ENCODE measurements around the gene PDCD11.
"Not testable (repeated sequence)": the region's sequence is repeated elsewhere in the genome, so short reads cannot be mapped to it uniquely, and the experiment has no call there.

The PDCD11 gene

DNA sequence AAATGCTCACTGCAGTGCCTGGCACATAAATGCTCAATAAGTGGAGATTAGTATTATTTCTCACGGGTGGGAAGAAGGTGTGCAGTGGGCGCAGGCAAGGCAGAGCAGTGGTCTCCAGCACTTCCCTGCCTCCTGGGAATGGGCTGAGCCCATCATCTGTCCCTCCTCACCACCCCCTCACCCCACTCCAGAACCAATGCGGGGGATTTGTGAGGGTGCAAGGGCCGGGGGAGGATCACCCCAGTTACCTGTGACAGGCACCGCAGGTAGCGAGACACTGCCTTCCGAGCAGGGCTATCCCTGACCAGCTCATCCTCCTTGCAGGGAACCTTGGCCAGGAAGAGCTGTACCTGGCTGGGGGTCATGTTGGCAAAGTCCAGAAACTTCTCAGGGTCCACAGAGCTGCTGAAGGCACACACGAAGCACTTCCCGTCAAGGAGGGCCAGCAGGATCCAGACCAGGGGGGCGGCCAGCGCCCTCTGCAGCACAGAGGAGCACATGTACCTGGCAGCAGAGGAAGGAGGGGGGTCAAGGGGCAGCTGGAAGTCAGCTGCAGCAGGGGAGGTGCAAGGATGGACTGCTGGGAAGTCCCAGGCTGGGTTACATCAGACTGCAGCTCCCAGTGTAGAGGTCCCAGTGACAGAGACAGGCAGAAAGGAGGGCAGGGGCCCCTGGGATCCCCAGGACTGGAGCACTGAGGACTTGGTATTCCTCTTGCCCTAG is 79.8 kb downstream of the PDCD11 start:
- Histone ChIP-seq H3K9me3 (ENCODE audit: severe bottlenecking) (no peaks in the 10 kb centered on the region), H3K36me3 (no peaks in the 10 kb centered on the region), H3K27me3 (ENCODE audit: insufficient read depth, low read depth, severe bottlenecking) (no peaks in the 10 kb centered on the region), H3K27ac (no peak overlapping the region), H3K4me3 (ENCODE audit: low read depth, low read length) (no peak overlapping the region)
- TF ChIP-seq, protein P1, sequence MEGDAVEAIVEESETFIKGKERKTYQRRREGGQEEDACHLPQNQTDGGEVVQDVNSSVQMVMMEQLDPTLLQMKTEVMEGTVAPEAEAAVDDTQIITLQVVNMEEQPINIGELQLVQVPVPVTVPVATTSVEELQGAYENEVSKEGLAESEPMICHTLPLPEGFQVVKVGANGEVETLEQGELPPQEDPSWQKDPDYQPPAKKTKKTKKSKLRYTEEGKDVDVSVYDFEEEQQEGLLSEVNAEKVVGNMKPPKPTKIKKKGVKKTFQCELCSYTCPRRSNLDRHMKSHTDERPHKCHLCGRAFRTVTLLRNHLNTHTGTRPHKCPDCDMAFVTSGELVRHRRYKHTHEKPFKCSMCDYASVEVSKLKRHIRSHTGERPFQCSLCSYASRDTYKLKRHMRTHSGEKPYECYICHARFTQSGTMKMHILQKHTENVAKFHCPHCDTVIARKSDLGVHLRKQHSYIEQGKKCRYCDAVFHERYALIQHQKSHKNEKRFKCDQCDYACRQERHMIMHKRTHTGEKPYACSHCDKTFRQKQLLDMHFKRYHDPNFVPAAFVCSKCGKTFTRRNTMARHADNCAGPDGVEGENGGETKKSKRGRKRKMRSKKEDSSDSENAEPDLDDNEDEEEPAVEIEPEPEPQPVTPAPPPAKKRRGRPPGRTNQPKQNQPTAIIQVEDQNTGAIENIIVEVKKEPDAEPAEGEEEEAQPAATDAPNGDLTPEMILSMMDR (IDR thresholded peaks at IDR 0.05; ENCODE audit: low read depth, low read length) = peak; percentile 91
- peak; percentile 81 for DNase-seq

DNA sequence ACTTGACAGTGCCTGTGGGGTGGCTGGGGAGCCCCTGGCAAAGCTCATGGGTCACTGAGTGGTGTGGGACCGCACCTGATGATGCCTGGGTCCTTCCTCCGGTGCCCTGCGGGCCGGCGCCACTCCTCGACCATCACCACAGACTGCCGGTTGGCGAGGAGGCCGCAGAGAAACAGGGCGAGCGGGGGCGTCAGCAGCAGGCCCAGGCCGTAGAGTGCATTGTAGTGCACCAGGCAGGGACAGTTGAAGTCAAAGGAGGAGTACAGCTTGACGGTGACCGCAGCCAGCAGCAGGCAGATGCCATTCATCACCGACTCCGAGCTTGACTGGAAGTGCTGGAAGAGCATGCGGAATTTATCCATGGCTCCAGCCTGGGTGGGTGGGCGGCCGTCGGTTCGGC is 82.2 kb downstream of the PDCD11 start:
- no peak for DNase-seq
- no peaks in the 10 kb centered on the region for H3K9me3 ChIP-seq (ENCODE audit: severe bottlenecking)
- H3K36me3 ChIP-seq = no peaks in the 10 kb centered on the region
- TF ChIP-seq, protein P1 (IDR thresholded peaks at IDR 0.05; ENCODE audit: low read depth, low read length) = no peak
- H3K4me3 ChIP-seq (ENCODE audit: low read depth, low read length) = no peak overlapping the region
- no peaks in the 10 kb centered on the region for H3K27me3 ChIP-seq (ENCODE audit: insufficient read depth, low read depth, severe bottlenecking)
- H3K27ac ChIP-seq = no peak overlapping the region

DNA sequence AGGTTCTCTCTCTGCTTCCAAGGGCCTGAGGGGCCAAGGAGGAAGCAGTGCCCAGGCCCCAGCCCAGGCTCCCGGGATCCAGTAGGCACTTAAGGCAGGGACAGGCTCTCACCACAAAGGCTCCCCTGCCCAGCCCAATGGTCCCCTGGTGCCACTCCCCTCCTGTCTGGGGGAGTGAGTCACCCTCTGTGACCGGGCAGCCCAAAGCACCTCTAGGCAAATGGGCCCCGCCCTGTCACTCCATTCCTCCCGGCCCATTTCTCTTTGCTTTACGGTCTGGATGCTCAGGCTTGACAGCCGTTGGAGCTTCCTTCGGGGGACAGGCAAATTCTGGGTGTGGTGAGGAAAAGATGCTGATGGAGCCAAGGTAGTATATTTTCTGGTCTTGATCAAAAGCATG is 82.7 kb downstream of the PDCD11 start, which contains the start of gene CALHM3:
Gene CALHM3, minus strand, starts transcription at position 106 of the 400 bp plus-strand sequence. CDS start 208 bp downstream, outside the sequence.
- no peak for DNase-seq
- TF ChIP-seq, protein P1 (IDR thresholded peaks at IDR 0.05; ENCODE audit: low read depth, low read length) = no peak
- Histone ChIP-seq H3K27ac (no peak within 1 kb of the TSS), H3K9me3 (ENCODE audit: severe bottlenecking) (no peaks in the 10 kb centered on the region), H3K36me3 (no peaks in the 10 kb centered on the region), H3K4me3 (ENCODE audit: low read depth, low read length) (no peak within 1 kb of the TSS), H3K27me3 (ENCODE audit: insufficient read depth, low read depth, severe bottlenecking) (no peaks in the 10 kb centered on the region)

DNA sequence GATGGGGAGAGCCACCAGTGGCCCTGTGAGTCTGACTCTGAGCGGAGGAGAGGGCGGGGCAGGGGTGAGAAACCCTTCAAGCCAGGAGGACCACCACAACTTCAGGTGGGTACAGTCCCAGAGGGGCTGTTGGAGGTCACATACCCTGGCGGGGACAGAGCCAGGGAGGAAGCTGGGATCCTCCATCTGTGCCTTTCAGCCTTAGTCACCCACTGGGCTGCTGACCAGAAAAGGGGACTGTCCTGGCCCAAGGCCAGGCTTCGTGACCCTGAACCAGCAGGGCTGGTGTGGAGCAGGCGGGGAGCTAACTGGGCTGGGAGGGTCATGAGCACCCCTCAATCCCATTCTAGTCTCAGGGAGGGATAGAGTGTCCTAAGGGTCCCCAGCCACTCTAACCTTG is 84.1 kb downstream of the PDCD11 start:
- TF ChIP-seq, protein P1 (IDR thresholded peaks at IDR 0.05; ENCODE audit: low read depth, low read length) = no peak
- no peaks in the 10 kb centered on the region for H3K27me3 ChIP-seq (ENCODE audit: insufficient read depth, low read depth, severe bottlenecking)
- DNase-seq = no peak
- no peaks in the 10 kb centered on the region for H3K9me3 ChIP-seq (ENCODE audit: severe bottlenecking)
- no peak overlapping the region for H3K27ac ChIP-seq
- no peak overlapping the region for H3K4me3 ChIP-seq (ENCODE audit: low read depth, low read length)
- no peaks in the 10 kb centered on the region for H3K36me3 ChIP-seq

DNA sequence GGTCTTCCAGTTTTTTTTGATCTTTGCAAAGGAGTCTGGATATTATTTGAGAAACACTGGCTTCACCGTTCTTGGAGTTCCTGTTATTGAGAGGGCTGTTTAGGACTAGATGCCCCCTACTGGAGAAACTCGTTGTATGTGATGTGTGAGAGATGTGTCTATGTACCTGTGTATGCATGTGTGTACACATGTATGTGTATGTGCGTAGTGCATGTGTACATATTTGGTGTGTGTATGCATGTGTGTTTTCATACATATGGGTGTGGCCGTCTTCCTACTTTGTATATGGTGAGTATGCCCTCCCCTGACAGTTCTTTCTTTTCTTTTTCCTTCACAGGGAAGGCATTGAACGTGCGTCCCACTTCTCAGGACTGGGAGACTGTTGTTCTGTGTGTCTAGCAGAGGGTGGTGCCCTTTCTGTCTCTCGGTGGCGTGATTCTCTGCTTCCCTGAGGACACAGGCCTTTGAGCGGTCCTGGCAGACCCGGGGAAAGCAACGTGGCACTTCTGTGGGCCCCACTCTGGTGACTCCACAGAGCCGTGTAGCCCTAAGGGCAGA is 85.6 kb downstream of the PDCD11 start:
- Histone ChIP-seq H3K36me3 (no peaks in the 10 kb centered on the region), H3K27me3 (ENCODE audit: insufficient read depth, low read depth, severe bottlenecking) (no peaks in the 10 kb centered on the region), H3K27ac (peak overlapping the region; percentile 72), H3K9me3 (ENCODE audit: severe bottlenecking) (no peaks in the 10 kb centered on the region), H3K4me3 (ENCODE audit: low read depth, low read length) (no peak overlapping the region)
- peak; percentile 79 for DNase-seq
- TF ChIP-seq, protein P1 (IDR thresholded peaks at IDR 0.05; ENCODE audit: low read depth, low read length) = peak; percentile 57

DNA sequence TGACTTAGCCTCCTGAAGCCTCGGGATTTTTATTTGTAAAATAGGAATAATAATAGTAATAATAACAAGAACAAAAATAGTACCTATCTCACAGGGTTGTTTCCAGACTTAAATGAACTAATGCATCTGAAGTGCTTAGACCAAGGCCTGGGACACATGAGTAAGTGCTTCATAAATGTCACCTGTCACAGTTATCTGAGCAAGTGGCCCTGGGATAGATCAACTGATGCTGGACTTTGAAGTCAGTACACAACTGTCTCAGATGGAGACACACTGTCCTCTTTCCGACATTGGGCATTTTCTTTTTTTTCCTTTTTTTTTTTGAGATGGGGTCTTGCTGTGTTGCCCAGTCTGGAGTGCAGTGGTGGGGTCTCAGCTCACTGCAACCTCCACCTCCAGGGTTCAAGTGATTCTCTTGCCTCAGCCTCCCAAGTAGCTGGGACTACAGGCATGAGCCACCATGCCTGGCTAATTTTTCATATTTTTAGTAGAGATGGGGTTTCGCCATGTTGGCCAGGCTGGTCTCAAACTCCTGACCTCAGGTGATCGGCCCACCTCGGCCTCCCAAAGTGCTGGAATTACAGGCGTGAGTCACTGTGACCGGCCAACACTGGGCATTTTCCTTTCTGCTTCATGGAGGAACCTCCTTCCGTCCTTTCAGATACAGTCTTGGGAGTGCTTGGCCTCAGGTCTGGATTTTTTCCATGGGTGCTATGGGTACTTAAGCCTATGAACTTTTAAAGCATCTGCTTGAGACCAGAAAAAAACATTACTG is 90.4 kb downstream of the PDCD11 start:
- not testable (repeated sequence) for H3K9me3 ChIP-seq (ENCODE audit: severe bottlenecking)

More for the DNA sequence above, 90.4 kb downstream of the PDCD11 start:
- not testable (repeated sequence) for H3K27ac ChIP-seq; DNase-seq; H3K27me3 ChIP-seq (ENCODE audit: insufficient read depth, low read depth, severe bottlenecking); H3K4me3 ChIP-seq (ENCODE audit: low read depth, low read length); H3K36me3 ChIP-seq

Data from WERI-Rb-1 (cell line).